GM21390 (cell line): ENCODE measurements around the gene NAA10.

ENCODE experiments used
- ATAC-seq: cut with Tn5 transposase; IDR thresholded peaks from one replicate; pipeline ENCODE4 v1.9.1; 2021; ENCODE audit not compliant: unreplicated experiment

NAA10 gene

DNA sequence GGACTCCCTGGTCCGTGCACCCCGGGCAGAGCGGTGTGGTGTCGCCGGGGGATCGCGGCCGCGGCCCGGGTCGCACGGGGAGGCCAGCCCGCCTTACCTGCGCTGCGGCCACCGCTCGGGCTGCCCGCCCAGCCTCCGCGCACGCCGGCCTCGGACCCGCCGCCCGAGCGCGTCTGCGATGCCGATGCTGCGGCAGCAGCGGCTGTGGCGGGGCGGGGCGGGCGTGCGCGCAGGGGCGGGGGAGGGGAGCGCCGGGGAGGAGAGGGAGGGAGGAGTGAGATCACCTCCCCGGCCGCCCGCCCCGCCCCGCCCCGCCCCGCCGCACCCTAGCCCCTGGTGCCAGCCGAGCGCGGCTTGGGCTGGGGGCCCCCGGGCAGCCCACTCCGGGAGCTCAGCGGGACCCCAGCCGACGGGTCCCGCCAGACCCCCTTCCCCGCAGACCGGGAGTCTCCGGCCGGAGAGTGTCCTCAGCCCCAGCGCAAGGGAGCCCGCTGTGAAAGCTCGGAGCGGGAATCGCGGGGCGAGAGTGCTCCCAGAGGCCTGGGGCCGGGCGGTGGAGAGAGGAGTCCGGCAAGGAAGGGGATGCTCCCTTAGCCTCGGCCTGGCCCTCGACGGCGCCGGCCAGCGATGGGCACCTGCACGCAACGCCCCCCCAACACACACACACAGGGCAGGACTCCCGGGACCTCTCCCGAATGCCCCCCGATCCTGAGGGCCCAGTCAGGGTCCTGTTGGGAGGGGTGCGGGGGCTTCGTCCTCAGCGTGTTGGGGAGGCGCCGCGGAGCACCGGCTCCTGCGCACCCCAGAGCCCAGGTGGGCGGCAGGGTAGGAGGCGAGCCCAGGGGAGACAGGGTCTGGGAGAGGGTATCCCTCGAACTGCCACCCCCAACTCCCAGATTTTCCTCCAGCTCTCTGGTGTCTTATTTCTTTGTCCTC, 48.6 kb downstream of the NAA10 start, which contains the start of gene L1CAM:
Gene L1CAM, minus strand, starts transcription at position 206 of the 936 bp plus-strand sequence. CDS start 10,337 bp downstream, outside the sequence.
- ATAC-seq, result no peak

DNA sequence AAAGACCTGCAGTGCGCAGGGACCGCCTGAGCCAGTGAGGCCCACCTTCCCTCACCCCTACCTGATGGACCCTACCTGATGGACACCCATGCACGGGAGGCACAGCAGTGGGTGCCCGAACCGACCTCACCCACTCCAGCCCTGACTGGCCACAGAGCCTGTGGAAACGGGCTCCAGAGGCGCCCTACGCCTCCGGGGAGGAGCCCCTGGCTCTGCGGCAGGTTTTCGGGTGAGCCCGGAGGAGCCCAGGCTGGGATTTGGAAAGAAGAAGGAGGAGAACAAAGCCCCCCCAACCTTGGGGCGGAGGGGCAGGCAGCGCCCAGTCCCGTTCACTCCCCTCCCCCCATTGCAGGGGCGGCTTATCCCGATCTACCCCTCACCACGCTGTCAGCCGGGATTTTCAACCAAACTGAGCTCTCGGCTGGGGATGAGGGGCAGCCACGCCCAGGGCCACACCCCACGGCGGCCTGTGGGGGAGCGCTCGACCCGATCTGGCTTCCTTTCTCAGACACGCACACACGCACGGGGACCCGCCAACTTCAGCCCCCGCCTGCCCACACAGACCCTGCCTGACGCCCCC, 49.5 kb downstream of the NAA10 start:
- no peak for ATAC-seq

DNA sequence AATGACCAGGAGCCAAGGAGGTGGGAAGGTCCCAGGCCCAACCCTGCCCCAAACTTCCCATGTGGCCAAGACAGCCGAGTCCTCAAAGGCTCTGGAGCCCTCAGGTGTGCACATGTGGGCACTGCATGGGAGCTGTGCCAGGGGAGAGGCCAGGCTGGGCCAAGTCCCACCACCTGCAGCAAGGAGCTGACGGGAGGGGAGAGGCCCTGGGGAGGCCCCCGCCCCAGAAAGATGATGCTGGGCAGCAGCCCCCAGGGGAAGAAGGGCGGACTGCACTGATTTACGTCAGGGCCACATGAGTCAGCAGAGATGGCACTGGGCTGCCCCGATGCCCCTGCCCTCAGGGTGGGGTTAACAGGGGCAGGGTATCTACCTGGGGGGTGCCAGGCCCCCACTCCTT, 50.2 kb downstream of the NAA10 start:
- no peak for ATAC-seq

DNA sequence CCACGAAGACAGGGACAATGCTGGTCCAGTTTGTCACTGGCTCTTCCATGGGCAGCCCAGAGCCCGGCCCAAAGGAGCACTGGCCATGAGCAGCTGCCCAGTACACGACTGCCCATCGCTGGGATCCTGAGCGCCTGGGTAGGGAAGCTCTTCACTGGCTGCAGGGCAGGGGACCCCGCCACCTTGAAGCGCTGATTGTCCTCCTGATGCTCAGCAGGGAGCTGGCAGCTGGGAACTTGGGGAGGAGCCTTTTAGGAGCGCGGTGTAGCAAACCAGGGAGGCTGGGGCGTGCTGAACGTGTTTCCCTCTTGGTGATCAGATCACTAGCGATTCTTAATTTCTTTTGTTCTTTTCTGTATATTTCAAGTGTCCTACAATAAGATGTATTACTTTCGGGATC, 50.7 kb downstream of the NAA10 start:
- no peak for ATAC-seq

DNA sequence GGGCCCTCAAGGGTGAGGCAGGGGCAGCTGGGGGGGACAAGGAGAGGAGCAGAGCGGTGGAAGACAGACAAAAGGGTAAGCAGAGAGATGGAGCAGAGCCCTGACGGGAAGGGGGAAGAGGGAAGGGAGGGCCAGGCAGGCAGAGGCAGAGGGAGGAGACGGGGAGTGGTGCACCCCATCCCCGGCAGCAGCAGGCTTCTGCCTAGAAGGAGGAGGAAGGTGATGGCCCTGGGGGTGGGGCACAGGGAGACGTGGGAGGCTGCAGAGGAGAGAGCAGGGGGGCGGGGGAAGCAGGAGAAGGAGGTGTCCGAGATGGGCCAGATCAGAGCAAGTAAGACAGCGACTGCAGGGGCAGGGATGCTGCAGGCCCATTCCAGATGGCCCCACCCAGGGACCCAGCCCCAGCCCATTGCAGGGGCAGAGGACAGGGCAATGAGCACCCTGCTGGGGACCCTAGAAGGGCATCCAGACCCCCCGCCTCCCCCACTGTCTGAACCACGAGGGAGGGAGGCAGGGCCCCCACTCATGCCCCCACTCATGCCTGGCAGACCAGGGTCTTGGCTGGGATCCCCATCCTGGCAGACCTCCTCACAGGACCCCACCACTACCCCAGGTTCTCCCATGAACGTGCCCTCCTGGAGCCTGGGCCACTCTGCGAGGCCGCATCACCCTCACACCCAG, 51.5 kb downstream of the NAA10 start:
- no peak for ATAC-seq

DNA sequence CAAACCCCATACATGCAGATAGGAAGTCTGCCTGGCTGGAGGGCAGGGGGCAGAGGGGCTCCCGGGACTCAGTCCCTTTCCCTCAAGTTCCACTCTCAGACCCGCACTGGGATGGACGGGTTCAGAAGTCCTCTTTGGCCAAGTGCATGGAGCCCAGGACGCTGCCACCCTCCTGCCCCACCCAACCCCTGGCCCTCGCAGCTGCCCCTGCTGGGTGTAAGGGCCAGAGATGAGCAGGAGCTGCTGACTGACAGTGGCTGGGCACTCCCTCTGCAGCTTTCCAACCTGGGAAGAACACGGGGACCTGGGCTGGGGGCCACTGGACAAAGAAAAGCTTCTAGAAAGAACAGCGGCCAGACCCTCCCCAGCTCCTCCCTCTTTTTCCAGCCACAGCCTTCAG, 52.3 kb downstream of the NAA10 start:
- ATAC-seq, result no peak

DNA sequence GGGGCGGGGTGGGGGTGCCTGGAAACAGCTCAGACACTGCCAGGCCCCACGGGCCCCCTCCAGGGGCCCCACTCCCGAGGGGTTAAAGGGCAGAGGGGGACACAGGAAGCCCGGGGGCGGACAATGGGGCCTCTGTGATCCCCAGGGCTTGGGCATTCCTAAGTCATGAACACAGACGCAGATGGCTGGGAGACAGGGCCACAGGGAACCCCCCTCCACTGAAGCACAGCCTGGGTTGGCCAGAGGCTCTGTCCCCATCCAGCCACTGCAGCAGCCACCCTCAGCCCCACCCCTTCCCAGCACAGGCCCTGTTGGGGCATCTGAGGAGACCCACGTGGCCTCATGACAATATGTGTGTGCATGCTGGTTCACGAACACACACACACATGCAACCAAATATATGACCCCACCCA, 52.7 kb downstream of the NAA10 start:
- ATAC-seq, result no peak

DNA sequence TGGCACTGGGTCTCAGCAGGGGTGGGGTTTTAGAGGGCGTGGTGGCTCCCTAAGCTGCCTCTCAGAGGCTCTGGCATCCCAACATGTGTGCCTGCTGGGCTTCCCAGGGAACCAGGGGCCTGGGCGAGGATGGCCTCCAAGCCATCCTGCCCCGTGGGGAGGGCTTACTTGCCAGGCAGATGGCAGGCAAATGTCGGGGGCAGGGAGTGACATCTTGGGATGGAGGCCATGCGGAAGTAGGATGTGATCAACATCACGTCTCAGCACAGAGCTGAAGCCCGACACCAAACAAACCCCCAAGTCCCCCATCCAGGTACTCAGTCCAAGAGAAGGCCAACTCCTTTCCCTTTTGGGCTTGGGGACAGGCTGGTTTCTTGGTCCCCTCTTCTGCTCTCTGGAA, 53.6 kb downstream of the NAA10 start:
- no peak for ATAC-seq

DNA sequence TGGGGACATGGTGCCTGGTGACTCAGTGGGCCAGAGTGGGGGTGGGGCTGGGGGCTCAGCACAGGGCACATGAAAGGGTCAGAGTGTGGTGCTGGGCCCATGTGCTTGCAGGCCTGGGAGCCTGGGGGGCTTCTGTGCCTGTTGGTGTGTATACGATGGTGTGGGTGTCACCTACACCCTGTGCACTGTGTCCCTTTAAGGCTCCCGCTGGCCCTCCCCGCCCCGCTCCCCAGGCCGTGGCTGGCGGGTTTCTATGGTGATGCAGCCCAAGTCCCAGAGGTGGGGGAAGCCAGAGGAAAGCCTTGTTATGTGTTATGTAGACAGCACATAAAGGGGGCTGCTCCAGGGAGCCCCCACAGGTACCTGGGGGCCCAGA, 54.4 kb downstream of the NAA10 start:
- no peak for ATAC-seq

DNA sequence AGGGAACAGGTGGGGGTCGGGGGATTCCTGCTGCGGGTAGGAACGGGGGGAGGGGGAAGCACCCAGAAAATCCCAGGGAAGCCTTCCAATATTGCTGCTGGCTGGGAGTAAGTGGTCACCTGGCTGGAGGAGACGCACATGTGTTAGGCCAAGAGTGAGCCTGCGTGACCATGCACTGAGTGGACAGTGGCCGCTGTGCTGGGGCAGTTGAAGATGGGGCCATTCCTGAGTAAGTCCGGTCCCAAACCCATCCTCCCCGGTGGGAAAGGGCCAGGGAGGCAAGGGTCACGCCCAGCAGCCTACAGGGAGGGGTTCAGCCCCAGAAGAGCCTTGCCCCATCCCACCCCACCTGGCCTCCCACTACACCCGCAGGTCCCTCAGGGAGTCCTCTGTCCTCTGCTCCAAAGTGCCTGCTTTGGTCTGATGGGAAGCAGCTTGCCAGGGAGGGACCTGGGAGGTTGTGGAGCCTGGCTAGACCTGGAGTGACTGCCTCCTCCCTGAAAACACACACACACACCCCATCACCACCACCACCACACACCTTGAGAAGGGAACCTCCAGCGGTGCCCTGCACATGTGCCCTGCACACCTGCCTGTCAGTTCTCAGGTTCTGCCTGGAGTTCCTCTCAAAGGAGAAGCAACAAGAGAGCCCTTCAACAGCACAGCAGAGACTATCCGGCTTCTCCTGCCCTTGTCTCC, 54.9 kb downstream of the NAA10 start:
- no peak for ATAC-seq
